Thymus (tissue), 11 donors: Measurements from ENCODE around the gene RCBTB1. TPM values are rescaled to one million over a fixed set of nuclear protein-coding genes. Genes with fewer than 3 reads are reported as not detected.
A peak's percentile ranks its signal among the peaks of the same experiment; 100 is the strongest.

ENCODE experiments used
- DNase-seq, 9 donors: peaks; one replicate each; pipeline ENCODE4 v3.0.0-alpha.2; 2013; ENCODE audit warnings: low spot score in 9 of 9, low read depth in 6 of 9, missing footprints in 1 of 9
- H3K27ac ChIP-seq, 2 donors: one replicate each; pipeline ENCODE4 v1.5.1; 2013; ENCODE audit warnings: control low read depth in 1 of 2, low read depth in 1 of 2, low read length in 1 of 2, mild to moderate bottlenecking in 1 of 2, moderate library complexity in 1 of 2
- H3K27me3 ChIP-seq, 2 donors: one replicate each; pipeline ENCODE4 v1.5.1; 2013; ENCODE audit warnings: low read length in 1 of 2; ENCODE audit not compliant: control insufficient read depth in 2 of 2, insufficient read depth in 1 of 2
- H3K36me3 ChIP-seq, 2 donors: one replicate each; pipeline ENCODE4 v1.5.1; 2013; ENCODE audit warnings: low read length in 1 of 2, mild to moderate bottlenecking in 1 of 2, moderate library complexity in 1 of 2; ENCODE audit not compliant: control insufficient read depth in 2 of 2, insufficient read depth in 2 of 2
- H3K4me1 ChIP-seq, 2 donors: one replicate each; pipeline ENCODE4 v1.5.1; 2013; ENCODE audit warnings: low read length in 2 of 2; ENCODE audit not compliant: control insufficient read depth in 2 of 2, insufficient read depth in 2 of 2
- H3K4me3 ChIP-seq, 2 donors: one replicate each; pipeline ENCODE4 v1.5.1; 2013; ENCODE audit warnings: low read length in 2 of 2, control low read depth in 1 of 2, mild to moderate bottlenecking in 1 of 2
- H3K9me3 ChIP-seq, 2 donors: one replicate each; pipeline ENCODE4 v1.5.1; 2013; ENCODE audit warnings: low read length in 1 of 2, mild to moderate bottlenecking in 1 of 2; ENCODE audit not compliant: control insufficient read depth in 2 of 2, insufficient read depth in 1 of 2
- WGBS: extraction: QIAGEN DNeasy Blood & Tissue Kit; methylation state at CpG from one replicate; pipeline ENCODE4 v1.1.7; 2013; 5-methylcytosine and 5-hydroxymethylcytosine counted together
- polyA plus RNA-seq: library from polyadenylated mRNA; stranded (reverse); fragments of 200-250 nt; gene quantifications from one replicate; pipeline ENCODE4 v1.2.3, GENCODE V29; 2013
- total RNA-seq: library from RNA; stranded (reverse); fragments of 120-200 nt; gene quantifications from one replicate; pipeline ENCODE4 v1.2.4, GENCODE V29; 2013
- donor health status: healthy.

Gene RCBTB1
- total and polyA plus RNA-seq, 2 donors, result 15.3 to 34.7 TPM

DNA sequence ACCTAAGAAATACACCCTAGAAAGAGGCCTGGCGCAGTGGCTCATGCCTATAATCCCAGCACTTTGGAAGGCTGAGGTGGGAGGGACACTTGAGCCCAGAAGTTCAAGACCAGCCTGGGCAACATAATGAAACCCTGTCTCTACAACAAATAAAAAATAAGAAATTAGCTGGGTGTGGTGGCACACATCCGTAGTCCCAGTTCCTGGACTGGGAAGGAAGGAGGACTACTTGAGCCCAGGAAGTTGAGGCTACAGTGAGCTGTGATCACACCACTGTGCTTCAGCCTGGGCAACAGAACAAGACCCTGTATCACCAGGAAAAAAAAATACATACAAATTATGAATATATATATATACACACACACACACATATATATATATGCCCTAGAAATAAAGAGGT, 47.0 kb downstream of the RCBTB1 start:
- H3K9me3 ChIP-seq, result no peaks in the 10 kb centered on the region
- H3K4me1 ChIP-seq, result peaks cover 5 to 11% of the 10 kb centered on the region in 2 donors
- WGBS, result 98% methylated on average over 2 of the region's 2 CpGs
- H3K27ac ChIP-seq, result no peak overlapping the region
- peaks cover 12 to 14% of the 10 kb centered on the region in 2 donors for H3K36me3 ChIP-seq
- no peak for DNase-seq
- no peaks in the 10 kb centered on the region for H3K27me3 ChIP-seq
- H3K4me3 ChIP-seq, result no peak overlapping the region

DNA sequence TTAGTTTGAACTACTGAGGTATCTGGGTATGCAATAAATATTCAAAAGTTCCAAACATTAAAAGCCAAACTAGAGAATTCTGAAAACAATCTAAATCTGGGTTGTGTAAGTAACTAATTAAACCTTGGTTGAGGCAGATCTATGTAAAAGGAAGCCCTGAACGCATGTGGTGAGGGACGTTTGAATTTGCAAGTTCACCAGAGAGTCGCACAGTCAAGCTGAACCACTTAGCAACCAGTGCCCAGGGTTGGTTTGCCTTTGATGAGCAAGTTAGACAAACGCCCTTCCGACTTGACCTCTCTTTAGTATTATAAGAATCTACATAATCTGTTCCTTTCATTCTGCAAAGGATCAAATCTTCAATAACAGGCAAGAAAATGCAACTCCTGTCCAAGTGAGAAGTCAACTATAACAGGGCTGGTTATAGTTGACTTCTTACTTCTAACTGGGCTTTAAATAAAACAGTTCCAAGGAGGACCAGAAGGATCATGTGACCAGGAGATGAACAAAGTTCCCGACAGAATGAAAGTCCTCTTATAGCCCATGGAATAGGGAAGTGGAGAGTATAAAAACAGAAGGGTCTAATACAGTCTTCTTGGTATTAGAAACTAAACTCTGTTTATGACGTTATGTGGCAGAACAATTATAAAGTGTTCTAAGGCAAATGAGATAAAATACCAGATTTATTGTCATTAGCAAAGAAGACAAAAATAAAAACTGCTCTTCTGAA, 49.0 kb downstream of the RCBTB1 start:
- Histone ChIP-seq H3K9me3 (no peaks in the 10 kb centered on the region), H3K4me3 (no peak overlapping the region), H3K27me3 (no peaks in the 10 kb centered on the region), H3K36me3 (peaks cover 12 to 16% of the 10 kb centered on the region in 2 donors), H3K4me1 (peaks cover 5 to 11% of the 10 kb centered on the region in 2 donors), H3K27ac (no peak overlapping the region)
- 67% methylated on average over 7 of the region's 7 CpGs for WGBS
- no peak for DNase-seq

DNA sequence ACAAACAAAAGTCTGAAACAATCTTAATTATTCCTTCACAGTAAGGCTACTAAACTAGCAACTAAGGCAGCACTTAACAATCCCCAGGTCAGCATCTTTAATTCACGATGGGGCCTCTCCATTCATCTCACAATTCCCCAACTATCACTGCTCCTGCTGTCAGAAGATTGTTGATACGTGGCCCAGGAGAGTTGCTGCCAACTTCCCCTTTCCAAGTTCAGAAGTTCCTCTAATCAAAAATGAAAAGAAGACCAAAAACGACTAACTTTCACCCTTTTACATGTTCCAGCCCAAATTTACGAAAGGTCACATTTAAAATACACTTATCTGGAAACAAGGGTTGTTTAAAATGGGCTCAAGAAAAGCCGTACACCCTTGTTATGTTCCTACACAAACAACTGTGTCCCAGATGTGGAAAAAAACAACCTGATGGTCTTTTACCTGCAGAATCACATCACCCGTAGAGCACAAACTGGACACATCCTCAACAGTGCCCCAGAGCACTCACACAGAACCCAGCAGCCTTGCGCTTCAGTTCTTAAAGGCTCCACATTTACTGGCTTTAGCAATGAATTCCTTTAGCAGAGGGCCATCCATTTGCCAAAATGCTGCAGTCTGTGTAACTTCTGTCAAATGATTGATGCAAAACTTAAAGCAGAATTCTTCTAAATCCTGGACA, 51.6 kb downstream of the RCBTB1 start:
- no peaks in the 10 kb centered on the region for H3K4me1 ChIP-seq
- no peaks in the 10 kb centered on the region for H3K27me3 ChIP-seq
- no peak overlapping the region for H3K4me3 ChIP-seq
- WGBS, result 51% methylated on average over 7 of the region's 7 CpGs
- no peaks in the 10 kb centered on the region for H3K9me3 ChIP-seq
- H3K27ac ChIP-seq, result no peak overlapping the region
- no peak for DNase-seq
- H3K36me3 ChIP-seq, result peaks cover 17 to 19% of the 10 kb centered on the region in 2 donors

DNA sequence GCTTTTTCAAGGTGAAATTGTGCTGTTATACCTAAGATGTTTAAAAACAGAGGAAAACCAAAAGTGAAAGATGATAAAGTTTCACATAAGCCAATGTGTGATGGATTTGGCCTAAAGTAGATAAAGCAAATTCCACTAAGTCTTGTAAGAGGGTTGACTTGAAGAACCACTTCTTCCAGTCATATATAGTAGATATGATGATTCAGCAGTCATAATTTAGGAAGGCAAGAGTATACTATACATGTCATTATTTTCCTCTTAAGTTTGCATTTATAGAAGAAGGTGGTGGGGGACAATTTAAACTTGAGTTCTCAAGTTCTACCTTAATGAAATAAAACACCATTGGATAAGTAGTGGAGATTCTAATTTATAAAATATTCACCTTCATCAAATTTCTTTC, 52.3 kb downstream of the RCBTB1 start:
- no peak overlapping the region for H3K27ac ChIP-seq
- no peaks in the 10 kb centered on the region for H3K9me3 ChIP-seq
- peaks cover 19 to 24% of the 10 kb centered on the region in 2 donors for H3K36me3 ChIP-seq
- H3K4me1 ChIP-seq, result no peaks in the 10 kb centered on the region
- no peaks in the 10 kb centered on the region for H3K27me3 ChIP-seq
- no peak overlapping the region for H3K4me3 ChIP-seq
- DNase-seq, result no peak

DNA sequence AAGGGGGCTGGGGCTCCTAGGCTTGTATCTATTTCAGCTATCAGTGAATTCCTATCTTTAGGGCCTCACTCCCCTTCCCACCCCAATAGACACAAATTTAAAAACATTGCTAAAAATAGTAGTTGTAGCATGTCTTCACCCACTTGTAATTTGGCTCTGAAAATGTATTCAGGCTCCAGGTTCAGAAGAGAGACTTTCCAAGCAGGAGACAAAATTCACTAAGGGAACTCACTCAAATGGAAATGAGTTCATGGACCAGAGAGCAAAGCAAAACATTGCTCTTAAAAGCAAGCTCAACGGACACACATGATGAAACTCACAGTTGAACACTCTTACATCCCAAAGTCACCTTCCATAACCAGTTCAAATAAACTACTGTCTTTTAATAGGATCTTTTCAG, 52.8 kb downstream of the RCBTB1 start:
- no peak for DNase-seq
- Histone ChIP-seq H3K9me3 (no peaks in the 10 kb centered on the region), H3K4me3 (no peak overlapping the region), H3K27me3 (no peaks in the 10 kb centered on the region), H3K27ac (no peak overlapping the region), H3K36me3 (peaks cover 19 to 26% of the 10 kb centered on the region in 2 donors), H3K4me1 (no peaks in the 10 kb centered on the region)
- 95% methylated on average over 1 of the region's 1 CpG for WGBS

DNA sequence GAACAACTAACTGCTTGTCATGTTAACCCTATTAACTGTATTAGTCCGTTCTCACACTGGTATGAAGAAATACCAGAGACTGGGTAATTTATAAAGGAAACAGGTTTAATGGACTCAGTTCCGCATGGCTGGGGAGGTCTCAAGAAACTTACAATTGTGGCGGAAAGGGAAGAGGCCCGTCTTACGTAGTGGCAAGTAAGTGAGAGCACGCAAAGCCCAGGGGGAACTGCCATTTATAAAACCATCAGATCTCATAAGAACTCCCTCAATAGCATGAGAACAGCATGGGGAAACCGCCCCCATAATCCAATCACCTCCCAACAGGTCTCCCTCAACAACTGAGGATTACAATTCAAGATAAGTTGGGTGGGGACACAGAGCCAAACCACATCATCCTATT, 54.9 kb downstream of the RCBTB1 start:
- WGBS, result 70% methylated on average over 7 of the region's 7 CpGs
- H3K36me3 ChIP-seq, result peaks cover 21 to 33% of the 10 kb centered on the region in 2 donors
- H3K27me3 ChIP-seq, result no peaks in the 10 kb centered on the region
- no peaks in the 10 kb centered on the region for H3K9me3 ChIP-seq
- H3K4me1 ChIP-seq, result no peaks in the 10 kb centered on the region
- DNase-seq, result peak in 1 of 9 donors; percentile 27
- H3K4me3 ChIP-seq, result no peak overlapping the region
- no peak overlapping the region for H3K27ac ChIP-seq

DNA sequence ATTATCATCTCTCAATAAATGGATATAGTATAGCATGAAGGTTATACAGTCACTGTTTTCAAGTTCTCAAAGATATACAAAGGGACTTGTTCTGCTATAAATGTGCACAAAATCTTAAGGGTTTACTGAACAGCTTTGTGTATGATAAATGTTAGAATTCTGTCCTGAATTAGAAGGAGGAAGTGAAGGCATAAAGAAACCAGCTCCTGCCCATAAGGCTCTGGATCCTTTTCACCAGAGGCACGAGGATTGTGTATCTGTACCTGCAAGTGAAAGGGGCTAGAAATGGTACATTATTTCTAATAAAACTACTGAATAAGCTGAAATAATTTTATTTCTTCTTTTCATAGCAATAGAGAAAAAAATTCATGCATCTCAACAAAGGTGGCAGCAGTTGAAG, 57.2 kb downstream of the RCBTB1 start:
- Histone ChIP-seq H3K27ac (no peak overlapping the region), H3K4me1 (no peaks in the 10 kb centered on the region), H3K4me3 (no peak overlapping the region), H3K36me3 (peaks cover 16 to 39% of the 10 kb centered on the region in 2 donors), H3K27me3 (no peaks in the 10 kb centered on the region), H3K9me3 (no peaks in the 10 kb centered on the region)
- WGBS, result 80% methylated on average over 1 of the region's 1 CpG
- no peak for DNase-seq

DNA sequence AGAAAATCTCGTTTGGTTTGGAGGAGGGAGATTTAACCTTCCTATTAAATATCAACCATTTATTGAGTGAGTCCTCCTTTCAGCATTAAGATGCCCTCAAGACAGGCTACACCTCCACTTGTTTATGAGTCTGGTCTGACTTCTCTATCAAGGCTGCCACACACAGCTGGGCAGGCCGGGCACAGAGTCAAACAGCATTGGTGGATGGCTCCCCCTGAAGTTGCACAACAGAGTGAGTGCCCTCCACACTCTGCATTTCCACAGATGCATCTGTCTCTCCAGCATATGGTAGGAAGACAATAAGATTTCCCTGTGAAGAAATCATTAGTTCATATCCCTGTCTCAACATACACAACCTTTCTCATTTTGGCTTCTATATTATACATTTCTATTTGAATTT, 58.2 kb downstream of the RCBTB1 start:
- WGBS, result 96% methylated on average over 2 of the region's 2 CpGs
- H3K36me3 ChIP-seq, result peaks cover 14 to 42% of the 10 kb centered on the region in 2 donors
- no peak overlapping the region for H3K4me3 ChIP-seq
- DNase-seq, result no peak
- no peaks in the 10 kb centered on the region for H3K27me3 ChIP-seq
- no peak overlapping the region for H3K27ac ChIP-seq
- H3K9me3 ChIP-seq, result no peaks in the 10 kb centered on the region
- no peaks in the 10 kb centered on the region for H3K4me1 ChIP-seq

DNA sequence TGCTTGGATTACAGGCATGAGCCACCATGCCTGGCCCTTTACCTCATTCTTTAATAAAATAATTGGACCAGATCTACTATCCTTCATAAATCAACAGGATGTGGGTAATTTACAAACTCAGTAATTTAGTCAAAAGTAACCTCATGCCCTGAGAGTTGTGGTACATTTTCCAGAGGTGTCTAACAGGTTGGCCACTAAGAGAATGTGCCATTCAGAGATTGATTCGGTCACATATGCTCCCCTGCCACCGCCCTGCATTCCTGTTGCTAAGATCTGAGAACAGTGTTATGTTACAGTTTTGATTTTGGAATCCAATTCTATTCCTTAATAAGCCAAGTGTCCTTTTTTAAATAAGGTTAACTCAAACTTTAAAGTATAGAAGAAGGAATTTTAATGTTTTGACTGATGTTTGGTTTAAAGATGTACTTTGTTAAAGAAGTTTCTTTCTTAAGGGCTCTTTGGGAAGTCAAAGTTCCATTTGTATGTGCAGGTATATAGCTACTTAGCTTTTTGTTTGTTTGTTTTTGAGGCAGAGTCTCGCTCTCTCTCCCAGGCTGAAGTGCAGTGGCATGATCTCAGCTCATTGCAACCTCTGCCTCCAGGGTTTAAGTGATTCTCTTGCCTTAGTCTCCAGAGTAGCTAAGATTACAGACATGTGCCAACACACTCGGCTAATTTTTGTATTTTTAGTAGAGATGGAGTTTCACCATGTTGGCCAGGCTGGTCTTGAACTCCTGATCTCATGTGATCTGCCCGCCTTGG, 60.4 kb downstream of the RCBTB1 start:
- Histone ChIP-seq H3K36me3 (peaks cover 15 to 46% of the 10 kb centered on the region in 2 donors), H3K4me3 (no peak overlapping the region), H3K4me1 (no peaks in the 10 kb centered on the region), H3K27me3 (no peaks in the 10 kb centered on the region), H3K9me3 (no peaks in the 10 kb centered on the region), H3K27ac (no peak overlapping the region)
- DNase-seq, result no peak
- 96% methylated on average over 5 of the region's 5 CpGs for WGBS
